Astrocyte of the hippocampus (primary cell): ENCODE measurements around the gene CUL4A.
"Not testable (repeated sequence)": the region's sequence is repeated elsewhere in the genome, so short reads cannot be mapped to it uniquely, and the experiment has no call there.

ENCODE experiments used
- DNase-seq: peaks from one replicate; pipeline ENCODE4 v3.0.0; 2011; ENCODE audit warnings: low read depth, low spot score

CUL4A gene

DNA sequence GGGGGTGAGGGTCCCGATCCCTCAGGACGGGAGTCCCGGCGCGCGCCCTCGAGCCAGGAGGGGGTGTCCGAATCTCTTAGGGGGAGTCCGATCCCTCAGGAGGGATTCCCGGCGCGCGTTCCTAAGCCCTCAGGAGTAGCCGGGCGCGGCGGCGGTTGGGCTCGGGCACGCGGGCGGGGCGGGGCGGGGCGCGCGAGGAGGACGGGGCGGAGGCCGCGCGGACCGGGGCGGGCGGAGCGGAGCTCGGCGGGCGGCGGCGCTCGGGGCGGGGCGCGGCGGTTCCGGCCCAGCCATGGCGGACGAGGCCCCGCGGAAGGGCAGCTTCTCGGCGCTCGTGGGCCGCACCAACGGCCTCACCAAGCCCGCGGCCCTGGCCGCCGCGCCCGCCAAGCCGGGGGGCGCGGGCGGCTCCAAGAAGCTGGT is at the start of gene CUL4A:
TSS of gene CUL4A (plus strand) at position 278 of the 423 bp plus-strand sequence. CDS start at position 293, 15 bp downstream.
- peak; percentile 93 for DNase-seq

GRCh38 chr13:113159701-113160100 is 49.7 kb upstream of the CUL4A start:
- no peak for DNase-seq

GRCh38 chr13:113160983-113161382 is 48.4 kb upstream of the CUL4A start:
- DNase-seq: no peak

- no peak for DNase-seq
Observed at GRCh38 chr13:113161433-113161832, 48.0 kb upstream of the CUL4A start.

GRCh38 chr13:113161975-113162374 is 47.4 kb upstream of the CUL4A start:
- DNase-seq: not testable (repeated sequence)

- DNase-seq: no peak
Observed at GRCh38 chr13:113162783-113163685, 46.4 kb upstream of the CUL4A start.

DNA sequence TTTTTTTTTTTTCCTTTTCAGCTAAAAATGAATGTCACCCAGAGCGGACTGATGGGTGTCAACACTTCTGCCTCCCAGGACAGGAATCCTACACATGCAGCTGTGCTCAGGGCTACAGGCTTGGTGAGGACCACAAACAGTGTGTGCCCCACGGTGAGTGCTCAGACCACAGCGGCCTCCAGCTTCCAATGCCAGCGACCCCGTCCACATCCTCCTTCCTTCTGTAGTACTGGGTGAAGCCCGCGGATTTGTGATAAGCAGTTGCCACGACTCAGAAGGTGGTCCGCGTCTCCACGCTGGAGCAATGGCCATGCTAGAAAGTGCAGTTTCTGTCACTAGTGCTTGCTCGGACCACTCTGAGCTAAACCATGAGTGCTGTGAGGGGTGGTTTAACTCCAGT is 44.9 kb upstream of the CUL4A start:
- no peak for DNase-seq

GRCh38 chr13:113166266-113166665 is 43.1 kb upstream of the CUL4A start:
- DNase-seq: no peak

DNA sequence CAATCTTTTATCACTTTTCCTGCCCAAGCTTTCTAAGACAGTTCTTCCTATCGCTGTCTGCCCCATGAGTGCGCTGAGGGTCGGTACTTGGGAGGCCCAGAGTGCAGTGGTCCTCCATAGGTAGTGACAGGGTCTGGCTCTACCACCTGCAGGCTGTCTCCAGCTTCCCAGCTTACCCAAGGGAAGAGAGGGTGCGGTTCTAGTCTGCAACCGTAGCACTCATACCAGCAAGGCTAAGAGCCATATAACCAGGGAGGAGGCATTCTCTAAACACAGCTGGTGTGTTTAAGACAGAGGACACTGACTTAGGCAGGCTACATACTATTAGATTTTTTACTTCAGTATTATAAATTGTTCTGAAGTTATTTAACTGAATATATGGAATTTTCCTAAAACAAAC is 42.7 kb upstream of the CUL4A start:
- no peak for DNase-seq

DNA sequence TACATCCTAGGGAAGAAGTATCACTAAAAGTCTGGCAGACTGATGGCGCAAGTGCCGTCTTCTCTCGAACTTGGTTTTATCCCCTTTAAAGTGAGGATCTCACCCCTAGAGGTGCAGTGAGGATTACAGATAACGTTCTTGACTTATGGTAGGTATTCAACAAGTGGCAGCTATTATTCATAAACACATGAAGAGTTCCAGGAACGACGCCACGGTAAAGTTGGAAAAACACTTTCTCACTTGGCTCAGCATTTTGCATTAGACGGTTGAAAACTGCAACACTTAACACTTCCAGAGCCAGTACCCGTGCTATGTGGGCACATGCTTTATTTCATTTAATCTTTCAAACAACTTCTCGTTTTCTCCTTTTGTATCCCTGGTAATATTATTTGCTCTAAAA is 42.3 kb upstream of the CUL4A start:
- DNase-seq: no peak

DNA sequence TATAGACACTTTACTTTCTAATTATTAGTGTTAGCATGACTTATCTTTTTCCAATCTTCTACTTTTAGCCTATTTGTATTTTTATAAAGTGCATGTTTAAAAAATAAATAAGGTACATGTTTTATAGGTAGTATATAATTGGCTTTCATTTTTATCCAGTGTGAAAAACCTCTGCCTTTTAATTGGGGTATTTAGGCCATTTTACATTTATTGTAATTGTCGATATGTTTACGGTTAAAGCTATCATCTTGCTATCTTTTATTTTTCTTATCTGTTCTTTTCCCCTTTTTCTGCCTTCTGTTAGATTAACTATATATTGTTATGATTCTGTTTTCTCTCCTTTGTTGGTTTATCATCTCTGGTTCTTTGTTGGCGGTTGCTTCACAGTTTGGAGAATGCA is 41.8 kb upstream of the CUL4A start:
- DNase-seq: no peak

GRCh38 chr13:113168211-113168610 is 41.2 kb upstream of the CUL4A start:
- no peak for DNase-seq

- DNase-seq: no peak
Observed at GRCh38 chr13:113169277-113170272, 39.8 kb upstream of the CUL4A start.

GRCh38 chr13:113170511-113170910 is 38.9 kb upstream of the CUL4A start:
- DNase-seq: no peak

DNA sequence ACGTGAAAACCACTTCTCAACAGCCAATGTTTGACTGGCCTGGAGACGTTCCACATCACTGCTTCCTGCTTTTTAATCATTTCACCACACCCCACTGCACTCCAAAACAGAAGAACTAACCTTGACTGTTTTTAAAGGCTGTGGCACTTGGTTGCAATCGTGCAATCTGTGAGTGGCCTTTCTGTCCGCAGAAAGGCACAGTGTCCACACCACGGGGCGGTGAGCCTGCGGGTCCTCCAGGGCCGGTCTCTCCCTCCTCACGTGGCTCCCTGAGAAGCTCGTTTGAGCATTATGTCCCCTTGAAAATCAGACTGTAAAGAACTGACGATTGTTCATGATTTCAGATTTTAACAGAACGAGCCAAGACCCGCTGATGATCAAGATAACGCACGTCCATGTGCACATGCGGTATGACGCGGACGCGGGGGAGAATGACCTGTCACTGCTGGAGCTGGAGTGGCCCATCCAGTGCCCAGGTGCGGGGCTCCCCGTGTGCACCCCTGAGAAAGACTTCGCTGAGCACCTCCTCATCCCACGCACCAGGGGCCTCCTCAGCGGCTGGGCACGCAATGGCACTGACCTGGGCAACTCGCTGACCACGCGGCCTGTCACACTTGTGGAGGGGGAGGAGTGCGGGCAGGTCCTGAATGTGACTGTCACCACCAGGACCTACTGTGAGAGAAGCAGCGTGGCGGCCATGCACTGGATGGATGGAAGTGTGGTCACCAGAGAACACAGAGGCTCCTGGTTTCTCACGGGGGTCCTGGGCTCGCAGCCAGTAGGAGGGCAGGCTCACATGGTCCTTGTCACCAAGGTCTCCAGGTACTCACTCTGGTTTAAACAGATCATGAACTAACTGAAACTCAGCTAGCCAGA is 37.9 kb upstream of the CUL4A start:
- DNase-seq: no peak

DNA sequence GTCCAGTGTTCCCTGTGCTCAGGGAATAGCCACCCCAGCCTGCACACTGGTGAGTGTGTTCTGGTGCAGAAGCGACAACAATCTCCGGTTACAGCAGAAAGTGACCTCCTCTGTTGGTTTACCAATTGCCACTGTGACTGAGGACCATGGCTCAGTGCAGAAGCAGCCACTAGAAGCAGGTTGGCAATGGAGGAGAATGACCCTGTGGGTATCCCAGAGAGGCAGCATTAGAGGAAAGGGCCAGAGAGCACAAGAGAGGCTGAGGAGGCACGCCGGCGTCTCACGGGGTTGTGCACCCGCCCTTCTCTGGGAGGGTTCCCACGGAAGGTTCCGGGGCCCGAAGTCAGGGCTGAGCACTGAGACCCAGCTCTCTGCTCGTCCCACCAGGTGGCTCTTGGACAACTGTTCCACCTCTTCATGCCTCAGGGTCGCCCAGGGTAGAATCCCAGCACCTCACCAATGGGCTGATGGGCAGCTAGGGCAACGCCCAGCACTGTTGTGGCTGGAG is 36.9 kb upstream of the CUL4A start:
- no peak for DNase-seq

GRCh38 chr13:113176280-113176679 is 33.1 kb upstream of the CUL4A start:
- DNase-seq: no peak

GRCh38 chr13:113176822-113177221 is 32.6 kb upstream of the CUL4A start:
- no peak for DNase-seq

- peak; percentile 92 for DNase-seq
Observed at GRCh38 chr13:113178070-113178895, 31.1 kb upstream of the CUL4A start.

- no peak for DNase-seq
Observed at GRCh38 chr13:113178896-113179167, 30.6 kb upstream of the CUL4A start.
